ENCODE measurements around the gene CPSF4L.

Gene CPSF4L

GRCh38 chr17:73288534-73289302, 27.0 kb upstream of the CPSF4L start:
- DNase-seq, result no peak

GRCh38 chr17:73286863-73287296, 25.2 kb upstream of the CPSF4L start:
- no peak for DNase-seq

GRCh38 chr17:73285916-73286862, 24.5 kb upstream of the CPSF4L start:
- DNase-seq, result no peak

- no peak for DNase-seq
Measured at GRCh38 chr17:73285603-73285908, 23.9 kb upstream of the CPSF4L start.

GRCh38 chr17:73284906-73285602, 23.4 kb upstream of the CPSF4L start:
- DNase-seq, result no peak

GRCh38 chr17:73284354-73284753, 22.7 kb upstream of the CPSF4L start:
- no peak for DNase-seq

GRCh38 chr17:73283841-73284282, 22.2 kb upstream of the CPSF4L start:
- DNase-seq, result no peak

GRCh38 chr17:73283250-73283649, 21.6 kb upstream of the CPSF4L start:
- no peak for DNase-seq

- no peak for DNase-seq
Measured at GRCh38 chr17:73282629-73283028, 20.9 kb upstream of the CPSF4L start.

- no peak for DNase-seq
Measured at GRCh38 chr17:73281928-73282327, 20.2 kb upstream of the CPSF4L start.

GRCh38 chr17:73280191-73280590, 18.5 kb upstream of the CPSF4L start:
- no peak for DNase-seq

- no peak for DNase-seq
Measured at GRCh38 chr17:73279704-73280103, 18.0 kb upstream of the CPSF4L start.

GRCh38 chr17:73278465-73279453, 17.1 kb upstream of the CPSF4L start:
- DNase-seq, result no peak

- no peak for DNase-seq
Measured at GRCh38 chr17:73278049-73278464, 16.4 kb upstream of the CPSF4L start.

GRCh38 chr17:73274490-73274889, 12.8 kb upstream of the CPSF4L start:
- no peak for DNase-seq

GRCh38 chr17:73272906-73273218, 11.2 kb upstream of the CPSF4L start:
- DNase-seq, result no peak

GRCh38 chr17:73271072-73271471, 9.4 kb upstream of the CPSF4L start:
- no peak for DNase-seq

GRCh38 chr17:73269791-73270190, 8.1 kb upstream of the CPSF4L start:
- no peak for DNase-seq

- DNase-seq, result no peak
Measured at GRCh38 chr17:73269329-73269615, 7.6 kb upstream of the CPSF4L start.

GRCh38 chr17:73268582-73269328, 7.1 kb upstream of the CPSF4L start:
- DNase-seq, result no peak

- DNase-seq, result no peak
Measured at GRCh38 chr17:73267648-73268537, 6.2 kb upstream of the CPSF4L start.
